Heart right ventricle (tissue), 16 donors: ENCODE data around the gene DCLK1. TPM values are rescaled to one million over a fixed set of nuclear protein-coding genes. Genes with fewer than 3 reads are reported as not detected.

Experiments used
- ATAC-seq, 8 donors: fragments of 200-7000 bp; cut with Tn5 transposase; one replicate each; pipeline ENCODE4 v1.9.1; 2020; ENCODE audit warnings: mild to moderate bottlenecking in 8 of 8, moderate library complexity in 8 of 8, moderate number of reproducible peaks in 1 of 8
- DNase-seq, 2 donors: peaks; one replicate each; pipeline ENCODE4 v3.0.0-alpha.2; 2020
- H3K27ac ChIP-seq, 10 donors: fragments of 200-600 bp; sonication (generic) in 2 of 10; one replicate each; pipeline versions ENCODE4 v1.5.0 to v1.8.0; 2020 to 2022; ENCODE audit warnings: mild to moderate bottlenecking in 3 of 10
- H3K27me3 ChIP-seq, 7 donors: fragments of 200-600 bp; one replicate each; pipeline ENCODE4 v1.8.0; 2021 to 2022; ENCODE audit warnings: mild to moderate bottlenecking in 2 of 7
- H3K36me3 ChIP-seq, 9 donors: fragments of 200-600 bp; sonication (generic) in 1 of 9; one replicate each; pipeline versions ENCODE4 v1.5.0 to v1.8.0; 2020 to 2022; ENCODE audit warnings: mild to moderate bottlenecking in 2 of 9
- H3K4me1 ChIP-seq, 9 donors: fragments of 200-600 bp; sonication (generic) in 1 of 9; one replicate each; pipeline versions ENCODE4 v1.5.0 to v1.8.0; 2020 to 2022; ENCODE audit warnings: mild to moderate bottlenecking in 4 of 9
- H3K4me3 ChIP-seq, 10 donors: fragments of 200-600 bp; sonication (generic) in 2 of 10; one replicate each; pipeline versions ENCODE4 v1.5.0 to v1.8.0; 2020 to 2022; ENCODE audit warnings: mild to moderate bottlenecking in 7 of 10, moderate library complexity in 2 of 10
- H3K9me3 ChIP-seq, 11 donors: fragments of 200-600 bp in 10 of 11; sonication (generic) in 2 of 11; one replicate each; pipeline versions ENCODE4 v1.5.0 to v1.8.0; 2013 to 2022; ENCODE audit warnings: mild to moderate bottlenecking in 2 of 11, control low read depth in 1 of 11, moderate library complexity in 1 of 11
- CTCF ChIP-seq, 9 donors: fragments of 200-600 bp; sonication (generic) in 2 of 9; IDR thresholded peaks; one replicate each; pipeline versions ENCODE4 v1.5.0 to v1.8.0; 2021 to 2022; ENCODE audit warnings: antibody characterized with exemption in 9 of 9, mild to moderate bottlenecking in 5 of 9, moderate library complexity in 1 of 9
- WGBS, 2 donors: extraction: QIAGEN DNeasy Blood & Tissue Kit; methylation state at CpG; one replicate each; pipeline ENCODE4 v1.1.7; 2013; ENCODE audit warnings: inconsistent platforms in 1 of 2; 5-methylcytosine and 5-hydroxymethylcytosine counted together
- intact Hi-C, 10 donors: fragments of 100-400 bp; cut with DNase I; formaldehyde crosslinking; loops; one replicate each; pipeline versions ENCODE4 v1.11.1 to v1.14.2; 2022
- polyA plus RNA-seq, 2 donors: library from polyadenylated mRNA; stranded (reverse); fragments of 200-250 nt; gene quantifications; one replicate each; pipeline ENCODE4 v1.2.3, GENCODE V29; 2013
- total RNA-seq, 10 donors: library from RNA; stranded (reverse); fragmentation: NEBNext Ultra II Directional in 3 of 10; extraction: Animal tissue kit (Norgen Biotek cat#: 25700) in 3 of 10; gene quantifications; one replicate each; pipeline versions ENCODE4 v1.2.1 to v1.2.4, GENCODE V29; 2021 to 2023
- donor health status: Arrhythmogenic right ventricular cardiomyopathy.
- donor health status: ischemic (EF 13 %, LVEDD 7.1; RV severe dilation, severe dysfunction).
- donor health status: healthy with polysubstance abuse.
- donor health status: DM: no; HTN: yes; CAD: no.
- donor health status: DM: no; HTN: no; CAD: no.
- donor health status: ischemic (EF 25% LVEDD 6.9; RV normal size, moderate dysfunction).
- donor health status: ischemic (EF 25% LVEDD 5.7; RV mildly dilated, moderate dysfunction).
- donor health status: healthy.
- donor health status: DM: yes; HTN: yes; CAD: no.
- donor health status: Ischemic cardiomyopathy.
- donor health status: ischemic (EF 35%, LVEDD 5.7; RV mildly dilated, moderate dysfunction).
- donor health status: nonischemic (EF 11% LVEDD 7.7; RV severe dilation, severe dysfunction).
- donor health status: DM: yes; HTN: yes; CAD: no.
- donor health status: PGD.
- donor health status: ischemic (EF 29% LVEDD 5.4; RV normal size, mild dysfunction).
- donor health status: nonischemic (EF 23%, LVEDD 6.1; RV moderate dilation, normal function).

DCLK1 gene
- total and polyA plus RNA-seq, 12 donors = 3.4 to 16.9 (median 9.1) TPM

- no peaks in the 10 kb centered on the region for H3K9me3 ChIP-seq
- no peak overlapping the region for H3K4me3 ChIP-seq
- ATAC-seq = no peak
- 68 to 79% methylated on average over 1 of the region's 1 CpG for WGBS, 2 donors
- no peak for DNase-seq
- intact Hi-C loops = no loop called here
- no peak for TF ChIP-seq CTCF (IDR thresholded peaks at IDR 0.05)
- no peaks in the 10 kb centered on the region for H3K27me3 ChIP-seq
- peaks cover 0 to 13% (median 3%) of the 10 kb centered on the region in 9 donors for H3K4me1 ChIP-seq
- H3K36me3 ChIP-seq = no peaks in the 10 kb centered on the region
- H3K27ac ChIP-seq = no peak overlapping the region
These were observed 80.1 kb downstream of the DCLK1 start for GRCh38 chr13:36051082-36051481.

- 71 to 73% methylated on average over 3 of the region's 3 CpGs for WGBS, 2 donors
- ATAC-seq (no peak), DNase-seq (no peak)
- intact Hi-C loops = no loop called here
- H3K4me1 ChIP-seq = peaks cover 0 to 13% (median 3%) of the 10 kb centered on the region in 9 donors
- H3K27ac ChIP-seq = no peak overlapping the region
- no peak for TF ChIP-seq CTCF (IDR thresholded peaks at IDR 0.05)
- H3K9me3 ChIP-seq = peaks cover 0 to 5% (median 0%) of the 10 kb centered on the region in 11 donors
- no peaks in the 10 kb centered on the region for H3K36me3 ChIP-seq
- no peaks in the 10 kb centered on the region for H3K27me3 ChIP-seq
- no peak overlapping the region for H3K4me3 ChIP-seq
These were observed 84.5 kb downstream of the DCLK1 start for GRCh38 chr13:36046672-36047071.

DNA sequence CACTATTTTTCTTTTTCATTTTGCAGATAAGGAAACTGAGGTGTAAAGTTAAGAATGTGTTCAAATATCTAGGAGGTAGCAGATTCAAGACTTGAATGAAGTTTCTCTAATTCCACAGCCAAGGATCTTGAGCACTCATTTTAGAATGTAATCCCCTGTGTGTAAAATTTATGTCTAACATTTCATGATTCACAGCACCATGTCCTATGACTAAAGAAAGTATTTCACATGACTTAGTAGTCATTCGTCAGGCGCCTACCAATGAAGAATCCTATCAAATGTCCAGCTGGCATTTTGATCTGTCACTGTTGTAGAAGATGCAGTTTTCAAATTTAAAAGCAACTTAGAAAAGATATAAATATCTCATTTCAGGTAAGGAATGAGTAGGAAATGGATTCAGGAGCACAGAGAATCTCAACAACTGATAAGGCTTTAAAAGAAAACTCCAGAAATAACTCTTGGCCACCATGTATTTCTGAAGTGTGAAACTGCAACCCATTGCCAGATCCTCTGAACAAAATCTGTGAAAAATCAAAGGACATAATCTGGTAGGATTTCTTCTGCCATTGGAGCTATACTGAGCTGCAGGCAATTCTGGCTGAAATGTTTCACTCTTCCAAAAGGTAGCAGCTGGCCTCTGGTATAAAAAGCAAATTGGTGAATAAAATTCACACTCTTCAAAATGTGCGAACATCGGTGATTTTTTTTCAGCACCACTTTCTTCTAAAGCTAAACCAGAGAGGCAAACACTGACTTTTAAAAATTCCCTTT lies 92.2 kb downstream of the DCLK1 start:
- H3K27me3 ChIP-seq = no peaks in the 10 kb centered on the region
- 83 to 86% methylated on average over 4 of the region's 4 CpGs for WGBS, 2 donors
- no peak for TF ChIP-seq CTCF (IDR thresholded peaks at IDR 0.05)
- H3K36me3 ChIP-seq = no peaks in the 10 kb centered on the region
- H3K4me1 ChIP-seq = peaks cover 0 to 8% (median 0%) of the 10 kb centered on the region in 9 donors
- ATAC-seq (no peak), DNase-seq (no peak)
- H3K27ac ChIP-seq = no peak overlapping the region
- no peak overlapping the region for H3K4me3 ChIP-seq
- peaks cover 0 to 5% (median 0%) of the 10 kb centered on the region in 11 donors for H3K9me3 ChIP-seq
- intact Hi-C loops = no loop called here

DNA sequence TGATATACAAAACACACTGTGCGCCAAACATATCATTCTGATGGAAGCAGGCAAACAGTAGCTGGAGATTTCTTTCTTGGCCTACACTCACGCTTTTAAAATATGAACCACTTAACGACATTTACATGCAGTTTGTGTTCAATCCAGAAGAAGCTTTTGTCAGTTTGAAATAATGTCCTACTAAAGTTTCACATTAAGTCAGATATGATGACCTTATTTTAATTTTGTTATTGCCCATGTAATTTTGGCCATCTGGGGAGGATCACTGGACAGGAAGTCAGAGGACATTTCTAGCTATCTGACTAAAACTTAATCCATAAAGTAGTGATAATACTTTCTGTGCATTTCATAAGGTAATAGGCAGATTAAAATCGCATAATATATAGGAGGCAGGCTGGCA lies 98.1 kb downstream of the DCLK1 start:
- DNase-seq (no peak), ATAC-seq (no peak)
- no peak overlapping the region for H3K4me3 ChIP-seq
- no peaks in the 10 kb centered on the region for H3K27me3 ChIP-seq
- H3K36me3 ChIP-seq = no peaks in the 10 kb centered on the region
- 73 to 75% methylated on average over 4 of the region's 4 CpGs for WGBS, 2 donors
- no peak overlapping the region for H3K27ac ChIP-seq
- no peak for TF ChIP-seq CTCF (IDR thresholded peaks at IDR 0.05)
- intact Hi-C loops = no loop called here
- H3K4me1 ChIP-seq = peaks cover 0 to 14% (median 6%) of the 10 kb centered on the region in 9 donors
- H3K9me3 ChIP-seq = peaks cover 0 to 5% (median 0%) of the 10 kb centered on the region in 11 donors
